ENCODE measurements around the gene PROX2. TPM values are rescaled to one million over a fixed set of nuclear protein-coding genes. Genes with fewer than 3 reads are reported as not detected.

The PROX2 gene
- total RNA-seq, 1 donor from 2014 or later = not detected

DNA sequence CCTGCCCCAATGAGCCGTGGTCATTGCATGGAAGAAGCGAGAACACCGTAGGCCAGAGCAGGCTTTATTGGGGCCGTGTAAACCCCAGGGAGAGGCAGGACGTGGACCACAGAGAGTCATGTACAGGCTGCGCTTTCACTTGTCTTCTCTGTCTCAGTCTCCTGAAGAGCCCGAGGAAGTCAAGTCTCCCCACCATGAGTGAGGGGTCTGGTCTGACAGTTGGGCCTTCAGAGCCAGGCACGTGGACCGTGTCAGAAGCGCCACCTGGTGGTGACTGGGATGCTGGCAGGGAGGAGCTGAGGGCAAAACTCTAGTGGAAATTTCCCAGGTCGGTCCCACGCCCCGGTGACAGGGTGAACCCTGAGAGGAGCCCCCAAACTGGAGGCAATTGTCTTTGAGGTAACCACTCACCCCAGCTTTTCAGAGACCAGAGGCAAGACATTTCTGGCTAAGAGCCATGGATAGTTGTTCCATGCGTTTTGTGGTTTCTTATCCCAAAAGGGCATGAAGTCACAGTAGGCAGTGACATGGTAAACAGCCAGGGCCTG is 29.7 kb upstream of the PROX2 start:
- Histone ChIP-seq H3K4me1 (peaks cover 29% of the 10 kb centered on the region), H3K9me3 (no peaks in the 10 kb centered on the region), H3K27me3 (no peaks in the 10 kb centered on the region), H3K36me3 (peaks cover 2 to 33% of the 10 kb centered on the region in 2 donors), H3K27ac (peak overlapping the region; percentile 4), H3K4me3 (no peak overlapping the region)
- DNase-seq (ENCODE audit: extremely low spot score in 2 of 2) = no peak
- intact Hi-C loops (cut with DNase I) = loop anchor here (5.0 kb wide), 1 partner anchor 43 kb away; no protein-coding TSS in a partner anchor
- TF ChIP-seq POLR2A (IDR thresholded peaks at IDR 0.05) = no peak
- TF ChIP-seq CTCF (IDR thresholded peaks at IDR 0.05) = peak; percentile 78 to 92 (median 92)
- TF ChIP-seq POLR2AphosphoS5 (IDR thresholded peaks at IDR 0.05; ENCODE audit: insufficient read depth in 1 of 2, low read depth in 1 of 2) = no peak

- intact Hi-C loops (cut with DNase I) = loop anchor here (5.0 kb wide), 1 partner anchor 43 kb away; no protein-coding TSS in a partner anchor
- no peak for TF ChIP-seq POLR2A (IDR thresholded peaks at IDR 0.05)
- no peak for TF ChIP-seq POLR2AphosphoS5 (IDR thresholded peaks at IDR 0.05; ENCODE audit: insufficient read depth in 1 of 2, low read depth in 1 of 2)
- TF ChIP-seq CTCF (IDR thresholded peaks at IDR 0.05) = no peak
- no peaks in the 10 kb centered on the region for H3K27me3 ChIP-seq
- DNase-seq (ENCODE audit: extremely low spot score in 2 of 2) = no peak
- peaks cover 29% of the 10 kb centered on the region for H3K4me1 ChIP-seq
- no peak overlapping the region for H3K4me3 ChIP-seq
- H3K9me3 ChIP-seq = no peaks in the 10 kb centered on the region
- H3K27ac ChIP-seq = no peak overlapping the region
- H3K36me3 ChIP-seq = peaks cover 2 to 41% of the 10 kb centered on the region in 2 donors
Observed at GRCh38 chr14:74904635-74905503, 28.9 kb upstream of the PROX2 start.

DNA sequence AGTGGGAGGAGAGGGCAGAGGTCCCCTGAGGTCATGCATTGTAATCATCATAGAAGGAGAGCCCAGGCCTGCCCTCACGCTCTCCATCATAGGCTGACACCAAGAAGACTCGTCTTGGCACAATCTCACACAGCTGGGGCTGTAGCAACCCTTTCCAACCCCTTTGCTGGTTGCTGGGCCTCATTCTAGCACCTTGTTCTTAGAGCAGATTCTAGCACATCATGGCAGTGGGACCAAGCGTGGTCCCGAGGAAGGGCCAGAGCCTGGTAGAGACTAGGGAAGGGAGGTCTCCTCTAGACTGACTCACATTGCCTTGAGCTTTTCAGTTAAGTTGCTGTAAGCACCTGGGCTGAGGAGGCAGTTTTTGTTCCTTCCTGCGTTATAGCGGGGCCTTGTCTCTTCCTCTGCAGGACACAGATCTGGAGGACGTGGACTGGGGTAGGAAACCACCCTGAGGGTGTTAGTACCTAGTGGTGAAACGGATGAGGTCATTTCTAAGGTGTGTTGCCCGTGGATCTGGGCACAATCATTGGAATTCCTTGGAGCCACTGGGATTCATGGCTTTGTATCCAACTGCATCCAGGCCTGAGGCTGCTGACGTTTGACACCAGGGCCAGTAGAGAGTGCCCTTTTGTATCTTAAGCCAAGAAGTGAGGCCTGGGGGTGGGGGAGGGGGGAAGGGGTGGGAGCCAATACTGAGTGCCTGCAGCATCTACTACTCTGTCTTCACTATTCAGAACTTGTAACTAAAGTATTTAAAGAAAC is 27.2 kb upstream of the PROX2 start:
- no peak for TF ChIP-seq CTCF (IDR thresholded peaks at IDR 0.05)
- TF ChIP-seq POLR2AphosphoS5 (IDR thresholded peaks at IDR 0.05; ENCODE audit: insufficient read depth in 1 of 2, low read depth in 1 of 2) = no peak
- TF ChIP-seq POLR2A (IDR thresholded peaks at IDR 0.05) = no peak
- Histone ChIP-seq H3K27me3 (no peaks in the 10 kb centered on the region), H3K27ac (no peak overlapping the region), H3K4me1 (peaks cover 28% of the 10 kb centered on the region), H3K9me3 (no peaks in the 10 kb centered on the region), H3K36me3 (peaks cover 2 to 59% of the 10 kb centered on the region in 2 donors), H3K4me3 (no peak overlapping the region)
- intact Hi-C loops (cut with DNase I) = no loop called here
- DNase-seq (ENCODE audit: extremely low spot score in 2 of 2) = no peak

DNA sequence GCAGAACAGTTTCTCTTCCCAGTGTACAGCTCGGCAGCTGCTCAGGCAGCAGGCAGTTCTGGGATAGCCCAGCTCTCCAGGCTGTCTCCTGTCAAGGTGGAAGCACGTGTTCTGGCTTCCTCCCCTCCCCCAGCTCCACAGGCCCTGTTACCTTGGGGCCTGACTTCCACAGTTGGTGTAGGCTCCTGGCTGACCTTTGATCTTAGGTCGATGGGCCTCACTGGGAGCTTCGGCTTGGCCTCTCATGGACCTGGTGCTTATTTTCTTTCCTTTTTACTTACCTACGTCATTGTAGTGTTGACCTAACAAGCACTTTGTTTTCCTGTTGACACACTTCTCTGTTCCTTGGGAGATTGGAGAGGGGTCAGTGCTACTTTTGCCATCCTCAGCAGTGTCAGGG is 22.7 kb upstream of the PROX2 start:
- Histone ChIP-seq H3K4me3 (no peak overlapping the region), H3K27me3 (no peaks in the 10 kb centered on the region), H3K27ac (no peak overlapping the region), H3K4me1 (no peaks in the 10 kb centered on the region), H3K9me3 (no peaks in the 10 kb centered on the region), H3K36me3 (peaks cover 2 to 100% of the 10 kb centered on the region in 2 donors)
- intact Hi-C loops (cut with DNase I) = no loop called here
- TF ChIP-seq CTCF (IDR thresholded peaks at IDR 0.05) (no peak), POLR2A (IDR thresholded peaks at IDR 0.05) (no peak), POLR2AphosphoS5 (IDR thresholded peaks at IDR 0.05; ENCODE audit: insufficient read depth in 1 of 2, low read depth in 1 of 2) (no peak)
- no peak for DNase-seq (ENCODE audit: extremely low spot score in 2 of 2)
